ENCODE results near the gene NUMA1.
A peak's percentile ranks its signal among the peaks of the same experiment; 100 is the strongest.

Gene NUMA1

GRCh38 chr11:72081184-72081644, 872 bp upstream of the NUMA1 start:
- TF ChIP-seq REST (IDR thresholded peaks at IDR 0.05; ENCODE audit: insufficient read depth in 1 of 2, low read depth in 2 of 2, low read length in 2 of 2) (no peak), SIN3A (IDR thresholded peaks at IDR 0.05; ENCODE audit: borderline replicate concordance, insufficient read depth, low read length) (no peak), FOXP2 (optimal IDR thresholded peaks at IDR 0.05; ENCODE audit: borderline replicate concordance, extremely low read depth, extremely low read length, insufficient read depth) (no peak), POLR2AphosphoS5 (IDR thresholded peaks at IDR 0.05; ENCODE audit: low read depth, low read length) (no peak), TAF1 (IDR thresholded peaks at IDR 0.05; ENCODE audit: borderline replicate concordance, insufficient read depth, low read length) (no peak)

- TF ChIP-seq SIN3A (IDR thresholded peaks at IDR 0.05; ENCODE audit: borderline replicate concordance, insufficient read depth, low read length) = peak; percentile 62; the same call in 1 of the 2 replicates
- no peak for TF ChIP-seq REST (IDR thresholded peaks at IDR 0.05; ENCODE audit: insufficient read depth in 1 of 2, low read depth in 2 of 2, low read length in 2 of 2)
- TF ChIP-seq POLR2AphosphoS5 (IDR thresholded peaks at IDR 0.05; ENCODE audit: low read depth, low read length) = no peak
- TF ChIP-seq TAF1 (IDR thresholded peaks at IDR 0.05; ENCODE audit: borderline replicate concordance, insufficient read depth, low read length) = no peak
- TF ChIP-seq FOXP2 (optimal IDR thresholded peaks at IDR 0.05; ENCODE audit: borderline replicate concordance, extremely low read depth, extremely low read length, insufficient read depth) = no peak
These were observed 470 bp downstream of the NUMA1 start for GRCh38 chr11:72079819-72080325.

GRCh38 chr11:72078477-72078876, 1.9 kb downstream of the NUMA1 start:
- no peak for TF ChIP-seq REST (IDR thresholded peaks at IDR 0.05; ENCODE audit: insufficient read depth in 1 of 2, low read depth in 2 of 2, low read length in 2 of 2)
- no peak for TF ChIP-seq SIN3A (IDR thresholded peaks at IDR 0.05; ENCODE audit: borderline replicate concordance, insufficient read depth, low read length)
- TF ChIP-seq POLR2AphosphoS5 (IDR thresholded peaks at IDR 0.05; ENCODE audit: low read depth, low read length) = no peak
- no peak for TF ChIP-seq FOXP2 (optimal IDR thresholded peaks at IDR 0.05; ENCODE audit: borderline replicate concordance, extremely low read depth, extremely low read length, insufficient read depth)
- no peak for TF ChIP-seq TAF1 (IDR thresholded peaks at IDR 0.05; ENCODE audit: borderline replicate concordance, insufficient read depth, low read length)

- TF ChIP-seq POLR2AphosphoS5 (IDR thresholded peaks at IDR 0.05; ENCODE audit: low read depth, low read length) = no peak
- TF ChIP-seq REST (IDR thresholded peaks at IDR 0.05; ENCODE audit: insufficient read depth in 1 of 2, low read depth in 2 of 2, low read length in 2 of 2) = no peak
- TF ChIP-seq SIN3A (IDR thresholded peaks at IDR 0.05; ENCODE audit: borderline replicate concordance, insufficient read depth, low read length) = no peak
- TF ChIP-seq TAF1 (IDR thresholded peaks at IDR 0.05; ENCODE audit: borderline replicate concordance, insufficient read depth, low read length) = no peak
- TF ChIP-seq FOXP2 (optimal IDR thresholded peaks at IDR 0.05; ENCODE audit: borderline replicate concordance, extremely low read depth, extremely low read length, insufficient read depth) = no peak
These were observed 4.6 kb downstream of the NUMA1 start for GRCh38 chr11:72075756-72076155.
